Adrenal gland (tissue), 5 donors: ENCODE measurements around the gene STIL.

ENCODE experiments used
- POLR2A ChIP-seq, 2 donors: fragments of 450-650 bp; IDR thresholded peaks; one replicate each; pipeline ENCODE4 v1.6.1; 2017; ENCODE audit warnings: antibody characterized with exemption in 2 of 2, mild to moderate bottlenecking in 2 of 2, moderate library complexity in 1 of 2
- TF ChIP-seq, protein P1 (sequence below), 6 experiments: fragments of 450-650 bp in 4 of 6; fragments of 200-600 bp in 2 of 6; sonication (generic) in 1 of 6; IDR thresholded peaks; 1 replicate in 5 of 6; 2 replicates in 1 of 6; pipeline versions ENCODE4 v1.5.1 to v1.8.0; 2016 to 2021; ENCODE audit warnings: antibody characterized with exemption in 6 of 6, mild to moderate bottlenecking in 2 of 6, moderate library complexity in 1 of 6
- donor health status: DM: no; HTN: no; CAD: no.

DNA sequence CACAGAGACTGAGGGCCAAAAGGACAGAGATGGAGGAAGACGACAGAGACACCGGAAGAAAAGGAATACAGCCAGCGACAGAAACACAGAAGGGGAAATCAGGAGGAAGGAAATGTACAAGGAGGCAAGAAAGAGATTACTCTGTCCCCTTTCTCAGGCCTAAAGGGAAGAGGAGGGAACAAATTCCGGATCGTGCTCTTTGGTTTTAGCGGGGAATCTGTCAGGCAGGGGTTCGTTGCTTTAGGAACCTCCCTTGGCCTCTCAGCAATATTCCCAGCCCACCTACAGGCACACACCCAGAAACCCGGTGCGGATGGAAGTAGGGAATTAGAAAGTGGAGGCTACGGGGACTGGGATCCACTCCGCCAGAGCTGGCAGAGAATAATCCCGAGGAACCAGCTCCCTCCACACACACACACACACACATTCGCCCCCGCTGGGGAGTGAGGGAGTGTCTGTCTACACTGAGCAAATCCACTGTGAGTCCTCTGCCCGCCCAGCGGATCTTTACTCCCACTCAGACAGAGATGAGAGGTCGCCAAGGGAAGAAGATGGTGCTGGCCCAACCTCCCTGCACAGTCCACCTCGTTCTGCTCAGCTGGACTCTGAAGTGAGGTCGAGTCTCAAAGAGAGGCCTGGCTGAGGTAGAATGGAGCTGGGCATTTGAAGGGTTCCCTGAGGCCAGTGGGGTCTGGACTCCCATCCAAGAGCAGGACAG, 87.7 kb downstream of the STIL start:
- TF ChIP-seq, protein P1, sequence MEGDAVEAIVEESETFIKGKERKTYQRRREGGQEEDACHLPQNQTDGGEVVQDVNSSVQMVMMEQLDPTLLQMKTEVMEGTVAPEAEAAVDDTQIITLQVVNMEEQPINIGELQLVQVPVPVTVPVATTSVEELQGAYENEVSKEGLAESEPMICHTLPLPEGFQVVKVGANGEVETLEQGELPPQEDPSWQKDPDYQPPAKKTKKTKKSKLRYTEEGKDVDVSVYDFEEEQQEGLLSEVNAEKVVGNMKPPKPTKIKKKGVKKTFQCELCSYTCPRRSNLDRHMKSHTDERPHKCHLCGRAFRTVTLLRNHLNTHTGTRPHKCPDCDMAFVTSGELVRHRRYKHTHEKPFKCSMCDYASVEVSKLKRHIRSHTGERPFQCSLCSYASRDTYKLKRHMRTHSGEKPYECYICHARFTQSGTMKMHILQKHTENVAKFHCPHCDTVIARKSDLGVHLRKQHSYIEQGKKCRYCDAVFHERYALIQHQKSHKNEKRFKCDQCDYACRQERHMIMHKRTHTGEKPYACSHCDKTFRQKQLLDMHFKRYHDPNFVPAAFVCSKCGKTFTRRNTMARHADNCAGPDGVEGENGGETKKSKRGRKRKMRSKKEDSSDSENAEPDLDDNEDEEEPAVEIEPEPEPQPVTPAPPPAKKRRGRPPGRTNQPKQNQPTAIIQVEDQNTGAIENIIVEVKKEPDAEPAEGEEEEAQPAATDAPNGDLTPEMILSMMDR (IDR thresholded peaks at IDR 0.05), result no peak
- TF ChIP-seq POLR2A (IDR thresholded peaks at IDR 0.05), result no peak
